Psoas muscle (tissue), 8 donors: ENCODE measurements around the gene ITPR2. TPM values are rescaled to one million over a fixed set of nuclear protein-coding genes. Genes with fewer than 3 reads are reported as not detected.

Experiments
- ATAC-seq, 4 donors: fragments of 200-7000 bp; cut with Tn5 transposase; one replicate each; pipeline ENCODE4 v1.9.1; 2020; ENCODE audit warnings: moderate library complexity in 3 of 4, mild to moderate bottlenecking in 2 of 4
- DNase-seq, 2 donors: peaks; one replicate each; pipeline ENCODE4 v3.0.0-alpha.2; 2020
- H3K27ac ChIP-seq: fragments of 200-600 bp; one replicate; pipeline ENCODE4 v1.8.0; 2022
- H3K27me3 ChIP-seq, 3 donors: fragments of 200-600 bp in 1 of 3; one replicate each; pipeline versions ENCODE4 v1.6.1 to v1.8.0; 2013 to 2022; ENCODE audit warnings: low read length in 2 of 3, mild to moderate bottlenecking in 2 of 3, moderate library complexity in 1 of 3; ENCODE audit not compliant: insufficient read depth in 3 of 3
- H3K36me3 ChIP-seq, 2 donors: fragments of 200-600 bp in 1 of 2; one replicate each; pipeline versions ENCODE4 v1.6.1 to v1.8.0; 2013 to 2022; ENCODE audit warnings: low read depth in 1 of 2, mild to moderate bottlenecking in 1 of 2, moderate library complexity in 1 of 2; ENCODE audit not compliant: insufficient read depth in 1 of 2
- H3K4me1 ChIP-seq: fragments of 200-600 bp; one replicate; pipeline ENCODE4 v1.8.0; 2022
- H3K4me3 ChIP-seq: fragments of 200-600 bp; one replicate; pipeline ENCODE4 v1.8.0; 2022; ENCODE audit warnings: mild to moderate bottlenecking
- H3K9me3 ChIP-seq: fragments of 200-600 bp; one replicate; pipeline ENCODE4 v1.8.0; 2022
- CTCF ChIP-seq: fragments of 200-600 bp; IDR thresholded peaks from one replicate; pipeline ENCODE4 v1.8.0; 2022; ENCODE audit warnings: antibody characterized with exemption
- WGBS, 3 donors: extraction: QIAGEN DNeasy Blood & Tissue Kit; methylation state at CpG; one replicate each; pipeline versions ENCODE4 v1.1.6 to v1.1.7; 2013; 5-methylcytosine and 5-hydroxymethylcytosine counted together
- intact Hi-C, 2 donors: fragments of 100-400 bp; cut with DNase I; formaldehyde crosslinking; loops; one replicate each; pipeline versions ENCODE4 v1.11.0 to v1.14.2; 2022
- polyA plus RNA-seq, 3 donors: library from polyadenylated mRNA; stranded (reverse); fragments of 200-250 nt; gene quantifications; one replicate each; pipeline ENCODE4 v1.2.3, GENCODE V29; 2013
- total RNA-seq, 4 donors: library from RNA; stranded (reverse); fragmentation: NEBNext Ultra II Directional in 2 of 4; extraction: Animal tissue kit (Norgen Biotek cat#: 25700) in 2 of 4; gene quantifications; one replicate each; pipeline versions ENCODE4 v1.2.1 to v1.2.4, GENCODE V29; 2021 to 2023
- donor health status: healthy with polysubstance abuse.
- donor health status: DM: no; HTN: no; CAD: no; lungs with moderate emphysema.
- donor health status: Bipolar disorder and iron deficiency.
- donor health status: healthy.
- donor health status: DM: yes; HTN: yes; CAD: no.
- donor health status: DM: no; HTN: no; CAD: no.
- donor health status: DM: no; HTN: no; CAD: no.
- donor health status: DM: yes; HTN: yes; CAD: no.

The ITPR2 gene
- total and polyA plus RNA-seq, 7 donors, result 0.86 to 10.3 (median 6.1) TPM

GRCh38 chr12:26334621-26335124, 498.3 kb downstream of the ITPR2 start:
- H3K9me3 ChIP-seq, result no peaks in the 10 kb centered on the region
- intact Hi-C loops, result no loop called here
- peak in 3 of 4 donors; percentile 27 to 34 (median 33) for ATAC-seq
- H3K4me1 ChIP-seq, result no peaks in the 10 kb centered on the region
- 71 to 77% (median 73%) methylated on average over 6 of the region's 6 CpGs for WGBS, 3 donors
- no peak overlapping the region for H3K27ac ChIP-seq
- H3K36me3 ChIP-seq, result peaks cover 0 to 7% of the 10 kb centered on the region in 2 donors
- TF ChIP-seq CTCF, result no peak
- no peaks in the 10 kb centered on the region for H3K27me3 ChIP-seq
- DNase-seq, result no peak
- H3K4me3 ChIP-seq, result no peak overlapping the region

GRCh38 chr12:26331960-26332359, 501.0 kb downstream of the ITPR2 start:
- H3K36me3 ChIP-seq, result no peaks in the 10 kb centered on the region
- ATAC-seq (no peak), DNase-seq (no peak)
- no peaks in the 10 kb centered on the region for H3K4me1 ChIP-seq
- H3K27me3 ChIP-seq, result no peaks in the 10 kb centered on the region
- WGBS, 3 donors, result 89 to 90% (median 89%) methylated on average over 4 of the region's 4 CpGs
- H3K9me3 ChIP-seq, result no peaks in the 10 kb centered on the region
- H3K27ac ChIP-seq, result no peak overlapping the region
- intact Hi-C loops, result no loop called here
- no peak for TF ChIP-seq CTCF
- no peak overlapping the region for H3K4me3 ChIP-seq

- no peak for TF ChIP-seq CTCF
- intact Hi-C loops, result no loop called here
- Histone ChIP-seq H3K4me3 (no peak overlapping the region), H3K4me1 (no peaks in the 10 kb centered on the region), H3K27ac (no peak overlapping the region), H3K9me3 (no peaks in the 10 kb centered on the region), H3K27me3 (no peaks in the 10 kb centered on the region), H3K36me3 (no peaks in the 10 kb centered on the region)
- DNase-seq (no peak), ATAC-seq (no peak)
- WGBS, 3 donors, result 89 to 93% (median 89%) methylated on average over 3 of the region's 3 CpGs
These were observed 501.9 kb downstream of the ITPR2 start for GRCh38 chr12:26331136-26331535.

GRCh38 chr12:26327975-26328644, 504.9 kb downstream of the ITPR2 start:
- Histone ChIP-seq H3K36me3 (no peaks in the 10 kb centered on the region), H3K4me1 (no peaks in the 10 kb centered on the region), H3K9me3 (no peaks in the 10 kb centered on the region), H3K27ac (no peak overlapping the region), H3K27me3 (no peaks in the 10 kb centered on the region), H3K4me3 (no peak overlapping the region)
- DNase-seq (no peak), ATAC-seq (no peak)
- intact Hi-C loops, result no loop called here
- no peak for TF ChIP-seq CTCF
- 74 to 85% (median 81%) methylated on average over 4 of the region's 4 CpGs for WGBS, 3 donors

GRCh38 chr12:26323673-26324072, 509.3 kb downstream of the ITPR2 start:
- intact Hi-C loops, result no loop called here
- no peak for ATAC-seq
- Histone ChIP-seq H3K4me3 (no peak overlapping the region), H3K4me1 (peaks cover 4% of the 10 kb centered on the region), H3K27ac (no peak overlapping the region), H3K9me3 (no peaks in the 10 kb centered on the region), H3K36me3 (no peaks in the 10 kb centered on the region), H3K27me3 (no peaks in the 10 kb centered on the region)
- no peak for DNase-seq
- 82 to 93% (median 90%) methylated on average over 2 of the region's 2 CpGs for WGBS, 3 donors
- TF ChIP-seq CTCF, result no peak
